HT1080 (cell line): Measurements from ENCODE around the gene HEATR9. TPM values are rescaled to one million over a fixed set of nuclear protein-coding genes. Genes with fewer than 3 reads are reported as not detected.

Experiments used
- DNase-seq: peaks from one replicate; pipeline ENCODE4 v3.0.0-alpha.2; 2015; ENCODE audit warnings: low read depth
- total RNA-seq: library from RNA; depleted of rRNA; stranded (reverse); fragments of >200 nt; shearing (Covaris generic); gene quantifications from 2 replicates; pipeline ENCODE4 v1.2.3, GENCODE V29; 2014

Gene HEATR9
- total RNA-seq, 1 experiment from 2014 or later: not detected

GRCh38 chr17:35895636-35896587 is 27.2 kb upstream of the HEATR9 start:
- no peak for DNase-seq

GRCh38 chr17:35894206-35894605 is 25.5 kb upstream of the HEATR9 start:
- DNase-seq: no peak

- no peak for DNase-seq
Observed at GRCh38 chr17:35893751-35894150, 25.1 kb upstream of the HEATR9 start.

- DNase-seq: no peak
Observed at GRCh38 chr17:35892091-35893035, 23.7 kb upstream of the HEATR9 start.

- no peak for DNase-seq
Observed at GRCh38 chr17:35891269-35891668, 22.6 kb upstream of the HEATR9 start.

- DNase-seq: no peak
Observed at GRCh38 chr17:35890774-35891155, 22.1 kb upstream of the HEATR9 start.

GRCh38 chr17:35889818-35890773 is 21.4 kb upstream of the HEATR9 start:
- DNase-seq: no peak

GRCh38 chr17:35889241-35889640 is 20.6 kb upstream of the HEATR9 start:
- DNase-seq: no peak

- peak; percentile 58 for DNase-seq
Observed at GRCh38 chr17:35879773-35880654, 11.3 kb upstream of the HEATR9 start, which contains the start of gene CCL5. Gene CCL5 (minus strand): TSS chr17:35880360.

- no peak for DNase-seq
Observed at GRCh38 chr17:35878361-35878760, 9.7 kb upstream of the HEATR9 start.

GRCh38 chr17:35877345-35878029 is 8.8 kb upstream of the HEATR9 start:
- DNase-seq: no peak

GRCh38 chr17:35876534-35876933 is 7.8 kb upstream of the HEATR9 start:
- no peak for DNase-seq

- DNase-seq: no peak
Observed at GRCh38 chr17:35875800-35876139, 7.1 kb upstream of the HEATR9 start.

GRCh38 chr17:35875072-35875799 is 6.5 kb upstream of the HEATR9 start:
- DNase-seq: peak; percentile 41

- no peak for DNase-seq
Observed at GRCh38 chr17:35872196-35872980, 3.7 kb upstream of the HEATR9 start.

GRCh38 chr17:35870906-35871819 is 2.5 kb upstream of the HEATR9 start:
- DNase-seq: no peak

- DNase-seq: no peak
Observed at GRCh38 chr17:35867574-35867973, 1.1 kb downstream of the HEATR9 start.
